HepG2 (cell line): ENCODE data around the gene BANP. TPM values are rescaled to one million over a fixed set of nuclear protein-coding genes. Genes with fewer than 3 reads are reported as not detected.

Experiments used
- BRCA1 ChIP-seq: sonication (generic); formaldehyde crosslinking; IDR thresholded peaks from 2 replicates; pipeline ENCODE4 v1.4.0; 2020; ENCODE audit warnings: missing genetic modification reagents
- BRF2 ChIP-seq: sonication (generic); formaldehyde crosslinking; IDR thresholded peaks from 2 replicates; pipeline ENCODE4 v1.8.1; 2022; ENCODE audit warnings: mild to moderate bottlenecking, missing genetic modification reagents
- CENPX ChIP-seq: sonication (generic); formaldehyde crosslinking; IDR thresholded peaks from 2 replicates; pipeline ENCODE4 v1.9.0; 2021; ENCODE audit warnings: mild to moderate bottlenecking, missing genetic modification reagents, moderate library complexity
- HIVEP1 ChIP-seq: sonication (generic); formaldehyde crosslinking; IDR thresholded peaks from 2 replicates; pipeline ENCODE4 v1.4.0; 2020; ENCODE audit warnings: mild to moderate bottlenecking, missing genetic modification reagents
- HOXA5 ChIP-seq: sonication (generic); formaldehyde crosslinking; IDR thresholded peaks from 2 replicates; pipeline ENCODE4 v1.4.0; 2020; ENCODE audit warnings: missing genetic modification reagents
- NR2F6 ChIP-seq, 2 experiments: IDR thresholded peaks; 2 replicates each; pipeline ENCODE4 v1.6.1; 2016; ENCODE audit warnings: antibody characterized with exemption in 1 of 2, mild to moderate bottlenecking in 1 of 2
- PHF20 ChIP-seq: sonication (generic); formaldehyde crosslinking; IDR thresholded peaks from 2 replicates; pipeline ENCODE4 v1.5.0; 2020; ENCODE audit warnings: mild to moderate bottlenecking, missing genetic modification reagents
- YEATS4 ChIP-seq: sonication (generic); formaldehyde crosslinking; IDR thresholded peaks from 2 replicates; pipeline ENCODE4 v1.4.0; 2020; ENCODE audit warnings: missing genetic modification reagents, borderline replicate concordance
- ZBTB7B ChIP-seq: sonication (generic); formaldehyde crosslinking; IDR thresholded peaks from 2 replicates; pipeline ENCODE4 v1.4.0; 2020; ENCODE audit warnings: missing genetic modification reagents
- ZNF460 ChIP-seq: sonication (generic); formaldehyde crosslinking; IDR thresholded peaks from 2 replicates; pipeline ENCODE4 v1.5.1; 2020; ENCODE audit warnings: missing genetic modification reagents, mild to moderate bottlenecking, borderline replicate concordance
- ZNF484 ChIP-seq: sonication (generic); formaldehyde crosslinking; IDR thresholded peaks from 2 replicates; pipeline ENCODE4 v1.5.1; 2020; ENCODE audit warnings: mild to moderate bottlenecking, low read depth, missing genetic modification reagents, borderline replicate concordance
- ZNF564 ChIP-seq: sonication (generic); formaldehyde crosslinking; IDR thresholded peaks from 2 replicates; pipeline ENCODE4 v1.8.1; 2023; ENCODE audit warnings: mild to moderate bottlenecking, missing genetic modification reagents
- ZNF720 ChIP-seq: sonication (generic); formaldehyde crosslinking; IDR thresholded peaks from 2 replicates; pipeline ENCODE4 v1.4.0; 2020; ENCODE audit warnings: missing genetic modification reagents
- ZNF772 ChIP-seq: sonication (generic); formaldehyde crosslinking; IDR thresholded peaks from 2 replicates; pipeline ENCODE4 v1.5.0; 2020; ENCODE audit warnings: mild to moderate bottlenecking, missing genetic modification reagents
- ZNF777 ChIP-seq: sonication (generic); formaldehyde crosslinking; IDR thresholded peaks from 2 replicates; pipeline ENCODE4 v1.4.0; 2020; ENCODE audit warnings: missing genetic modification reagents
- polyA plus RNA-seq, 8 experiments: library from polyadenylated mRNA; depleted of rRNA in 3 of 8; stranded (reverse) in 7 of 8; unstranded in 1 of 8; fragments of >200 nt; fragmentation: Illumina TruSeq in 4 of 8; extraction: Trizol in 4 of 8; gene quantifications; 2 replicates each; pipeline versions ENCODE4 v1.2.1 to v1.2.3, GENCODE V29; 2011 to 2016; ENCODE audit warnings: low read depth in 4 of 8, missing spikeins in 1 of 8, mixed read lengths in 1 of 8; ENCODE audit not compliant: insufficient read depth in 1 of 8
- total RNA-seq, 5 experiments: library from RNA; depleted of rRNA; stranded (reverse); fragments of >200 nt; fragmentation: Illumina TruSeq; extraction: Trizol; gene quantifications; 2 replicates each; pipeline ENCODE4 v1.2.3, GENCODE V29; 2016; ENCODE audit warnings: low read depth in 1 of 5
- TF ChIP-seq, protein P1 (sequence below): sonication (generic); formaldehyde crosslinking; IDR thresholded peaks from 2 replicates; pipeline ENCODE4 v1.4.0; 2020; ENCODE audit warnings: low read depth, missing genetic modification reagents
- TF ChIP-seq, protein P2 (sequence below): sonication (generic); formaldehyde crosslinking; IDR thresholded peaks from 2 replicates; pipeline ENCODE4 v1.4.0; 2020; ENCODE audit warnings: missing genetic modification reagents, mild to moderate bottlenecking, borderline replicate concordance
- TF ChIP-seq, protein P3 (sequence below): sonication (generic); formaldehyde crosslinking; IDR thresholded peaks from 2 replicates; pipeline ENCODE4 v1.4.0; 2020; ENCODE audit warnings: missing genetic modification reagents
- TF ChIP-seq, protein P4 (sequence below): sonication (generic); formaldehyde crosslinking; conservative IDR thresholded peaks from 2 replicates; pipeline ENCODE4 v1.8.0; 2022; ENCODE audit warnings: mild to moderate bottlenecking, moderate library complexity, missing genetic modification reagents

The BANP gene
- total and polyA plus RNA-seq, 2 of the 13 experiments (the other 11 are each of a cell fraction or from before 2014, with no cell fraction given): 20.2 to 23.8 TPM

GRCh38 chr16:87949071-87949744 is 2.0 kb upstream of the BANP start (continued):
- peak; percentile 85; the same call in 1 of the 2 replicates for TF ChIP-seq ZNF564
- peak; percentile 69; the same call in 1 of the 2 replicates for TF ChIP-seq YEATS4 (CRISPR knock-in tag)
- TF ChIP-seq, protein P1, sequence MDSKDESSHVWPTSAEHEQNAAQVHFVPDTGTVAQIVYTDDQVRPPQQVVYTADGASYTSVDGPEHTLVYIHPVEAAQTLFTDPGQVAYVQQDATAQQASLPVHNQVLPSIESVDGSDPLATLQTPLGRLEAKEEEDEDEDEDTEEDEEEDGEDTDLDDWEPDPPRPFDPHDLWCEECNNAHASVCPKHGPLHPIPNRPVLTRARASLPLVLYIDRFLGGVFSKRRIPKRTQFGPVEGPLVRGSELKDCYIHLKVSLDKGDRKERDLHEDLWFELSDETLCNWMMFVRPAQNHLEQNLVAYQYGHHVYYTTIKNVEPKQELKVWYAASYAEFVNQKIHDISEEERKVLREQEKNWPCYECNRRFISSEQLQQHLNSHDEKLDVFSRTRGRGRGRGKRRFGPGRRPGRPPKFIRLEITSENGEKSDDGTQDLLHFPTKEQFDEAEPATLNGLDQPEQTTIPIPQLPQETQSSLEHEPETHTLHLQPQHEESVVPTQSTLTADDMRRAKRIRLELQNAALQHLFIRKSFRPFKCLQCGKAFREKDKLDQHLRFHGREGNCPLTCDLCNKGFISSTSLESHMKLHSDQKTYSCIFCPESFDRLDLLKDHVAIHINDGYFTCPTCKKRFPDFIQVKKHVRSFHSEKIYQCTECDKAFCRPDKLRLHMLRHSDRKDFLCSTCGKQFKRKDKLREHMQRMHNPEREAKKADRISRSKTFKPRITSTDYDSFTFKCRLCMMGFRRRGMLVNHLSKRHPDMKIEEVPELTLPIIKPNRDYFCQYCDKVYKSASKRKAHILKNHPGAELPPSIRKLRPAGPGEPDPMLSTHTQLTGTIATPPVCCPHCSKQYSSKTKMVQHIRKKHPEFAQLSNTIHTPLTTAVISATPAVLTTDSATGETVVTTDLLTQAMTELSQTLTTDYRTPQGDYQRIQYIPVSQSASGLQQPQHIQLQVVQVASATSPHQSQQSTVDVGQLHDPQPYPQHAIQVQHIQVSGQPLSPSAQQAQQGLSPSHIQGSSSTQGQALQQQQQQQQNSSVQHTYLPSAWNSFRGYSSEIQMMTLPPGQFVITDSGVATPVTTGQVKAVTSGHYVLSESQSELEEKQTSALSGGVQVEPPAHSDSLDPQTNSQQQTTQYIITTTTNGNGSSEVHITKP (CRISPR knock-in tag): peak; percentile 58; the same call in 1 of the 2 replicates
- 0 out of 2 replicates have a peak, but pooled peaks have one; percentile 25 for TF ChIP-seq HOXA5 (CRISPR knock-in tag)
- TF ChIP-seq ZNF460: no peak
- TF ChIP-seq ZNF720: no peak
- TF ChIP-seq, protein P2, sequence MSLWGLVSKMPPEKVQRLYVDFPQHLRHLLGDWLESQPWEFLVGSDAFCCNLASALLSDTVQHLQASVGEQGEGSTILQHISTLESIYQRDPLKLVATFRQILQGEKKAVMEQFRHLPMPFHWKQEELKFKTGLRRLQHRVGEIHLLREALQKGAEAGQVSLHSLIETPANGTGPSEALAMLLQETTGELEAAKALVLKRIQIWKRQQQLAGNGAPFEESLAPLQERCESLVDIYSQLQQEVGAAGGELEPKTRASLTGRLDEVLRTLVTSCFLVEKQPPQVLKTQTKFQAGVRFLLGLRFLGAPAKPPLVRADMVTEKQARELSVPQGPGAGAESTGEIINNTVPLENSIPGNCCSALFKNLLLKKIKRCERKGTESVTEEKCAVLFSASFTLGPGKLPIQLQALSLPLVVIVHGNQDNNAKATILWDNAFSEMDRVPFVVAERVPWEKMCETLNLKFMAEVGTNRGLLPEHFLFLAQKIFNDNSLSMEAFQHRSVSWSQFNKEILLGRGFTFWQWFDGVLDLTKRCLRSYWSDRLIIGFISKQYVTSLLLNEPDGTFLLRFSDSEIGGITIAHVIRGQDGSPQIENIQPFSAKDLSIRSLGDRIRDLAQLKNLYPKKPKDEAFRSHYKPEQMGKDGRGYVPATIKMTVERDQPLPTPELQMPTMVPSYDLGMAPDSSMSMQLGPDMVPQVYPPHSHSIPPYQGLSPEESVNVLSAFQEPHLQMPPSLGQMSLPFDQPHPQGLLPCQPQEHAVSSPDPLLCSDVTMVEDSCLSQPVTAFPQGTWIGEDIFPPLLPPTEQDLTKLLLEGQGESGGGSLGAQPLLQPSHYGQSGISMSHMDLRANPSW (CRISPR knock-in tag): 0 out of 2 replicates have a peak, but pooled peaks have one; percentile 42
- peak; percentile 20; the same call in 1 of the 2 replicates for TF ChIP-seq ZNF777
- TF ChIP-seq BRF2 (CRISPR knock-in tag): no peak
- peak; percentile 52; the same call in 1 of the 2 replicates for TF ChIP-seq PHF20 (CRISPR knock-in tag)
- peak; percentile 71; the same call in 1 of the 2 replicates for TF ChIP-seq ZBTB7B
- TF ChIP-seq, protein P3, sequence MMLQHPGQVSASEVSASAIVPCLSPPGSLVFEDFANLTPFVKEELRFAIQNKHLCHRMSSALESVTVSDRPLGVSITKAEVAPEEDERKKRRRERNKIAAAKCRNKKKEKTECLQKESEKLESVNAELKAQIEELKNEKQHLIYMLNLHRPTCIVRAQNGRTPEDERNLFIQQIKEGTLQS (CRISPR knock-in tag): no peak
- TF ChIP-seq CENPX (CRISPR knock-in tag): no peak
- no peak for TF ChIP-seq ZNF484 (CRISPR knock-in tag)
- TF ChIP-seq HIVEP1 (CRISPR knock-in tag): no peak
- TF ChIP-seq, protein P4, sequence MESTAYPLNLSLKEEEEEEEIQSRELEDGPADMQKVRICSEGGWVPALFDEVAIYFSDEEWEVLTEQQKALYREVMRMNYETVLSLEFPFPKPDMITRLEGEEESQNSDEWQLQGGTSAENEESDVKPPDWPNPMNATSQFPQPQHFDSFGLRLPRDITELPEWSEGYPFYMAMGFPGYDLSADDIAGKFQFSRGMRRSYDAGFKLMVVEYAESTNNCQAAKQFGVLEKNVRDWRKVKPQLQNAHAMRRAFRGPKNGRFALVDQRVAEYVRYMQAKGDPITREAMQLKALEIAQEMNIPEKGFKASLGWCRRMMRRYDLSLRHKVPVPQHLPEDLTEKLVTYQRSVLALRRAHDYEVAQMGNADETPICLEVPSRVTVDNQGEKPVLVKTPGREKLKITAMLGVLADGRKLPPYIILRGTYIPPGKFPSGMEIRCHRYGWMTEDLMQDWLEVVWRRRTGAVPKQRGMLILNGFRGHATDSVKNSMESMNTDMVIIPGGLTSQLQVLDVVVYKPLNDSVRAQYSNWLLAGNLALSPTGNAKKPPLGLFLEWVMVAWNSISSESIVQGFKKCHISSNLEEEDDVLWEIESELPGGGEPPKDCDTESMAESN (CRISPR knock-in tag): peak; percentile 55
- no peak for TF ChIP-seq BRCA1
- no peak for TF ChIP-seq NR2F6 (IDR thresholded peaks at IDR 0.05)
- peak; percentile 26; the same call in 1 of the 2 replicates for TF ChIP-seq NR2F6 (CRISPR knock-in tag; IDR thresholded peaks at IDR 0.05)
- peak; percentile 63; the same call in 1 of the 2 replicates for TF ChIP-seq ZNF772 (CRISPR knock-in tag)
